ENCODE measurements around the gene DMRTA1. TPM values are rescaled to one million over a fixed set of nuclear protein-coding genes. Genes with fewer than 3 reads are reported as not detected.
A peak's percentile ranks its signal among the peaks of the same experiment; 100 is the strongest.

DMRTA1 gene
- total RNA-seq = 1 to 10 TPM; 1.3 to 4.6 (median 3.8) TPM

GRCh38 chr9:22446589-22446949 lies at the start of gene DMRTA1:
DMRTA1 (plus strand) TSS chr9:22446824; CDS start chr9:22447066, 242 bp downstream.
- Histone ChIP-seq H3K4me1 (peaks cover 0 to 38% (median 0%) of the 10 kb centered on the region in 3 donors), H3K9me3 (no peaks in the 10 kb centered on the region), H3K27ac (peak within 1 kb of the TSS; percentile 92 to 93 (median 92)), H3K27me3 (no peaks in the 10 kb centered on the region), H3K4me3 (peak within 1 kb of the TSS; percentile 74 to 81), H3K36me3 (no peaks in the 10 kb centered on the region)
- ATAC-seq = peak; percentile 96
- 0% methylated on average over 3 to 8 of the region's 24 CpGs for WGBS, 2 donors (ENCODE audit: low coverage in 1 of 2)
- TF ChIP-seq EP300 (IDR thresholded peaks at IDR 0.05) (no peak), POLR2AphosphoS5 (IDR thresholded peaks at IDR 0.05) (peak; percentile 68), CTCF (IDR thresholded peaks at IDR 0.05) (no peak), POLR2A (IDR thresholded peaks at IDR 0.05) (peak in 1 of 2 donors; percentile 27)

- no peak overlapping the region for H3K4me3 ChIP-seq
- no peaks in the 10 kb centered on the region for H3K9me3 ChIP-seq
- no peaks in the 10 kb centered on the region for H3K27me3 ChIP-seq
- WGBS, 2 donors (ENCODE audit: low coverage in 1 of 2) = 42 to 58% methylated on average over 2 of the region's 2 CpGs
- no peaks in the 10 kb centered on the region for H3K36me3 ChIP-seq
- ATAC-seq = no peak
- no peak overlapping the region for H3K27ac ChIP-seq
- TF ChIP-seq POLR2A (IDR thresholded peaks at IDR 0.05) (no peak), EP300 (IDR thresholded peaks at IDR 0.05) (no peak), POLR2AphosphoS5 (IDR thresholded peaks at IDR 0.05) (no peak), CTCF (IDR thresholded peaks at IDR 0.05) (no peak)
- H3K4me1 ChIP-seq = no peaks in the 10 kb centered on the region
Measured at GRCh38 chr9:22401671-22402070, 45.0 kb upstream of the DMRTA1 start.

- H3K36me3 ChIP-seq = no peaks in the 10 kb centered on the region
- H3K27ac ChIP-seq = no peak overlapping the region
- no peak for ATAC-seq
- no peaks in the 10 kb centered on the region for H3K9me3 ChIP-seq
- H3K4me1 ChIP-seq = no peaks in the 10 kb centered on the region
- TF ChIP-seq EP300 (IDR thresholded peaks at IDR 0.05) = no peak
- no peak for TF ChIP-seq CTCF (IDR thresholded peaks at IDR 0.05)
- no peak for TF ChIP-seq POLR2AphosphoS5 (IDR thresholded peaks at IDR 0.05)
- no peak for TF ChIP-seq POLR2A (IDR thresholded peaks at IDR 0.05)
- WGBS, 2 donors (ENCODE audit: low coverage in 1 of 2) = 72 to 100% methylated on average over 4 of the region's 13 CpGs
- H3K4me3 ChIP-seq = no peak overlapping the region
- H3K27me3 ChIP-seq = no peaks in the 10 kb centered on the region
Measured at GRCh38 chr9:22405869-22406659, 40.6 kb upstream of the DMRTA1 start.

- Histone ChIP-seq H3K27me3 (no peaks in the 10 kb centered on the region), H3K27ac (no peak overlapping the region), H3K4me1 (no peaks in the 10 kb centered on the region), H3K4me3 (no peak overlapping the region), H3K36me3 (no peaks in the 10 kb centered on the region), H3K9me3 (no peaks in the 10 kb centered on the region)
- no peak for ATAC-seq
- TF ChIP-seq POLR2AphosphoS5 (IDR thresholded peaks at IDR 0.05) = no peak
- no peak for TF ChIP-seq CTCF (IDR thresholded peaks at IDR 0.05)
- no peak for TF ChIP-seq EP300 (IDR thresholded peaks at IDR 0.05)
- no peak for TF ChIP-seq POLR2A (IDR thresholded peaks at IDR 0.05)
- 69% methylated on average over 1 of the region's 1 CpG; no CpG with 5 or more reads in 1 of the 2 donors for WGBS, 2 donors (ENCODE audit: low coverage in 1 of 2)
Measured at GRCh38 chr9:22413884-22414283, 32.7 kb upstream of the DMRTA1 start.
